Small intestine (tissue), 7 donors: ENCODE measurements around the gene LGR5. TPM values are rescaled to one million over a fixed set of nuclear protein-coding genes. Genes with fewer than 3 reads are reported as not detected.
"Not testable (repeated sequence)": the region's sequence is repeated elsewhere in the genome, so short reads cannot be mapped to it uniquely, and the experiment has no call there.

Experiments used
- DNase-seq, 2 donors: peaks; one replicate each; pipeline versions ENCODE4 v3.0.0 to v3.0.0-alpha.2; 2013
- FAIRE-seq: peaks from 2 replicates; lab custom pipeline; 2012; peaks lifted over from hg19 to GRCh38; lab: Jason Lieb, UNC
- H3K27ac ChIP-seq, 3 donors: one replicate each; pipeline ENCODE4 v1.5.1; 2013; ENCODE audit warnings: low read length in 2 of 3, mild to moderate bottlenecking in 2 of 3, control low read depth in 1 of 3, inconsistent platforms in 1 of 3, low read depth in 1 of 3, moderate library complexity in 1 of 3
- H3K27me3 ChIP-seq, 3 donors: one replicate each; pipeline ENCODE4 v1.6.1; 2013; ENCODE audit warnings: low read length in 3 of 3, inconsistent platforms in 1 of 3; ENCODE audit not compliant: control insufficient read depth in 3 of 3, insufficient read depth in 3 of 3
- H3K36me3 ChIP-seq, 3 donors: one replicate each; pipeline ENCODE4 v1.6.1; 2013; ENCODE audit warnings: low read length in 3 of 3, inconsistent platforms in 1 of 3, low read depth in 1 of 3, mild to moderate bottlenecking in 1 of 3, moderate library complexity in 1 of 3; ENCODE audit not compliant: control insufficient read depth in 3 of 3, insufficient read depth in 2 of 3
- H3K4me1 ChIP-seq, 3 donors: one replicate each; pipeline ENCODE4 v1.6.1; 2013; ENCODE audit warnings: low read length in 2 of 3, inconsistent platforms in 1 of 3, low read depth in 1 of 3, mild to moderate bottlenecking in 1 of 3, moderate library complexity in 1 of 3; ENCODE audit not compliant: control insufficient read depth in 3 of 3, insufficient read depth in 2 of 3
- H3K4me3 ChIP-seq, 3 donors: one replicate each; pipeline ENCODE4 v1.5.1; 2013; ENCODE audit warnings: low read length in 3 of 3, control low read depth in 1 of 3, inconsistent platforms in 1 of 3, low read depth in 1 of 3, mild to moderate bottlenecking in 1 of 3, moderate library complexity in 1 of 3
- H3K9me3 ChIP-seq, 2 donors: one replicate each; pipeline ENCODE4 v1.6.1; 2013; ENCODE audit warnings: low read depth in 1 of 2, low read length in 1 of 2; ENCODE audit not compliant: control insufficient read depth in 2 of 2, insufficient read depth in 1 of 2
- WGBS, 3 donors: extraction: QIAGEN DNeasy Blood & Tissue Kit; methylation state at CpG; one replicate each; pipeline ENCODE4 v1.1.7; 2013; 5-methylcytosine and 5-hydroxymethylcytosine counted together
- polyA plus RNA-seq, 4 donors: library from polyadenylated mRNA; stranded (reverse) in 3 of 4; unstranded in 1 of 4; fragments of 200-250 nt in 3 of 4; fragments of 120-200 nt in 1 of 4; gene quantifications; one replicate each; pipeline versions ENCODE4 v1.2.1 to v1.2.3, GENCODE V29; 2013
- donor health status: healthy with polysubstance abuse.
- donor health status: control.
- donor health status: control.
- donor health status: Bipolar disorder and iron deficiency.
- donor health status: healthy.

Gene LGR5
- polyA plus RNA-seq, 4 donors = 0.22 to 90.6 (median 3.3) TPM

DNA sequence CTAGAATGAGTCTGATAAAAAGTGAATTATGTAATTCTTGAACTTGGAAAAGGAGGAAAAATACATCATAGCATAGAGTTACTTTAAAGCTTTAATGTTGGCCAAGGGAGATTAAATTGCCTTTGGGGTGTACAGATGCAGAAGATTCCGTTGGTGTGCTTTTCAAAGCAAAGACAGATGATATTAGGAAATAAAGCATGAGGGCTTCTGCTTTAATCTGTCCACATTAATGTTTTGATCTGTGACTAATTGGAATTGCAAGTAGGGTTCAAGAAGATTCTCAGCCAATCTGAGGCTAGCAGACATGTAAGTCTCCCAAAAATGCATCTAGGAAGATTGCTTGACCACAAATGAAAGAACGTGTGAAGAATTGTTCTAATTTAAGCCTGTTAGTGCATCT is 35.2 kb downstream of the LGR5 start:
- H3K27me3 ChIP-seq = peaks cover 0 to 1% (median 0%) of the 10 kb centered on the region in 3 donors
- no peaks in the 10 kb centered on the region for H3K4me1 ChIP-seq
- WGBS, 3 donors = 65 to 82% (median 75%) methylated on average over 2 of the region's 2 CpGs
- no peak for DNase-seq
- peaks cover 0 to under 1% (median 0%) of the 10 kb centered on the region in 3 donors for H3K36me3 ChIP-seq
- no peak for FAIRE-seq
- no peak overlapping the region for H3K4me3 ChIP-seq
- H3K27ac ChIP-seq = no peak overlapping the region
- H3K9me3 ChIP-seq = no peaks in the 10 kb centered on the region

- 67 to 79% (median 74%) methylated on average over 5 of the region's 5 CpGs for WGBS, 3 donors
- H3K27ac ChIP-seq = no peak overlapping the region
- no peak for DNase-seq
Measured at GRCh38 chr12:71475280-71475679, 35.7 kb downstream of the LGR5 start.

DNA sequence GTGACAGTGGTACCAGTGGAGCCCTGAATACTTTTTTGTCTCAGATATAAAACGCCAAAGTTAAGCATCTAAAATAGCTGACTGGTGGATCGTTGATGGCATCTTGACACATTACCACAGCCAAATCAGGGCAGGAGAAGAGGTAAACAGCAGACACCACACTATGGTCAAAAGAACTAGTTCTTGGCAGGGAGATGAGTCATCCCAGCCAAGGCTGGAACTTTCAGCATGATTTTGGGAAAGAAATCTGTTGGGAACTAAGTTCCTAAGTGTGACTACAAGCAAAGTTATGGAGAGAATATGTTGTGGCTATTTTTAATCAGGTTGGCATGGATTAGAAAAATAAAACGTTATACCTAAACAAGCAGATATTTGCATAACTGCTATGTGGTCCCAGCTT is 36.9 kb downstream of the LGR5 start:
- H3K27ac ChIP-seq = no peak overlapping the region
- H3K27me3 ChIP-seq = no peaks in the 10 kb centered on the region
- H3K36me3 ChIP-seq = no peaks in the 10 kb centered on the region
- WGBS, 3 donors = 45 to 63% (median 60%) methylated on average over 3 of the region's 3 CpGs
- no peak for FAIRE-seq
- H3K4me1 ChIP-seq = no peaks in the 10 kb centered on the region
- H3K9me3 ChIP-seq = no peaks in the 10 kb centered on the region
- no peak overlapping the region for H3K4me3 ChIP-seq
- DNase-seq = no peak

More at GRCh38 chr12:71475280-71475679, 35.7 kb downstream of the LGR5 start:
- no peak overlapping the region for H3K4me3 ChIP-seq
- H3K9me3 ChIP-seq = no peaks in the 10 kb centered on the region
- no peaks in the 10 kb centered on the region for H3K4me1 ChIP-seq
- no peaks in the 10 kb centered on the region for H3K27me3 ChIP-seq
- H3K36me3 ChIP-seq = no peaks in the 10 kb centered on the region
- FAIRE-seq = no peak

DNA sequence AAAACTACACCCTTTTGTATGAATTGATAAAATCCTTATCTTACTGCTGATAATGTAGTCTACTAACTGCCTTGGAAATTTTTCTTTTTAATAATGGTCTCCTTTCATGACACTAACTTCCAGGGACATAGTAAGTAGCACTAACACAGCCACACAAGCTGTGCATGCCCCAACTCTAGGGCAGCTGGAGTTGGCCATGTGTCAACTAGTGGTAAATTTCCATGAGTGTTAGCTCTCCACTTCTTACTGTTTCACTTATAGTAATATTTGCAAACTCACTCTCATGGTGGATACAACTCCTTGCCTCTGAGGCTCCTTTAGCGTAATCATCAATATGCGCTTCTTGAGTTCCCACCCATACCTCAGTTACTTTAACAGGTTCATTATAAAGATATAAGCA is 38.0 kb downstream of the LGR5 start:
- FAIRE-seq (no peak), DNase-seq (no peak)
- H3K9me3 ChIP-seq = no peaks in the 10 kb centered on the region
- no peaks in the 10 kb centered on the region for H3K4me1 ChIP-seq
- H3K27me3 ChIP-seq = no peaks in the 10 kb centered on the region
- WGBS, 3 donors = 95 to 98% (median 96%) methylated on average over 2 of the region's 2 CpGs
- H3K27ac ChIP-seq = no peak overlapping the region
- H3K36me3 ChIP-seq = no peaks in the 10 kb centered on the region
- H3K4me3 ChIP-seq = no peak overlapping the region

GRCh38 chr12:71478270-71478669 is 38.7 kb downstream of the LGR5 start:
- no peaks in the 10 kb centered on the region for H3K4me1 ChIP-seq
- no peak overlapping the region for H3K4me3 ChIP-seq
- H3K27ac ChIP-seq = no peak overlapping the region
- no peaks in the 10 kb centered on the region for H3K36me3 ChIP-seq
- DNase-seq = no peak
- H3K9me3 ChIP-seq = no peaks in the 10 kb centered on the region
- WGBS, 3 donors = 45 to 64% (median 51%) methylated on average over 1 of the region's 1 CpG
- no peak for FAIRE-seq
- no peaks in the 10 kb centered on the region for H3K27me3 ChIP-seq

DNA sequence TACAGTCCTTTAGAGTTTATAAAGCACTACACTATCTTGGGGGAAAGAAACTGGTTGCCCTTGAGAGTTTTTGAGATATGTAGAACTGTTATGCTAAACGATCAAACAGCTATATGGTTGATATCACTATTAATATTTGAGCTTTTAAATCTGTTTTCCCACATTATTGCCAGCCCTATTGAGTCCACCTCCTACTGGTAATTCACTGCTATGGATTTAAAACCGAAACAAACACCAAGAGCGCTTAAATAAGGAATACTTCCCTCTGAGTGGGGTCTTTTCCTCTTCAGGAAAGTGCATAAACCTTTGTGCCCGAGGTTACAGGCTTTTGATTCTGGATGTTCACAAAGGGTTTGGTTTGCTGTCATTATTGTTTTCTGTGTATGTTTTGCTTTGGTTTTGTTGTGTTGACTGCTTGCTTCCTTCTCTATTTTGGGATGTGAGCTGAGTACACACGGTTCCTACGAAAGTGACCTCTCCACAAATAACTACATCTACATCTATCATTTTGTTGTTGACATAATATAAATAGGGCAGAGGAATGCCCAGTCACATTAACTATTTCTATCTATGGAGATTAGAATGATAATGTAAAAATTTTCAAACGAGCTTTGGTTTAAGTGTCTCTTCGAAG is 44.8 kb downstream of the LGR5 start:
- no peaks in the 10 kb centered on the region for H3K36me3 ChIP-seq
- WGBS, 3 donors = 53 to 71% (median 61%) methylated on average over 8 of the region's 8 CpGs
- no peak overlapping the region for H3K4me3 ChIP-seq
- H3K27ac ChIP-seq = no peak overlapping the region
- H3K27me3 ChIP-seq = no peaks in the 10 kb centered on the region
- no peaks in the 10 kb centered on the region for H3K9me3 ChIP-seq
- no peaks in the 10 kb centered on the region for H3K4me1 ChIP-seq
- DNase-seq (no peak), FAIRE-seq (no peak)

GRCh38 chr12:71490844-71491243 is 51.2 kb downstream of the LGR5 start:
- H3K27me3 ChIP-seq, H3K4me1 ChIP-seq, H3K27ac ChIP-seq, DNase-seq, FAIRE-seq, H3K4me3 ChIP-seq, H3K36me3 ChIP-seq: not testable (repeated sequence)
- WGBS, 3 donors = 68 to 91% (median 87%) methylated on average over 2 of the region's 2 CpGs
- H3K9me3 ChIP-seq = peaks cover 0 to 19% of the 10 kb centered on the region in 2 donors

GRCh38 chr12:71492604-71493003 is 53.0 kb downstream of the LGR5 start:
- peaks cover 0 to 19% of the 10 kb centered on the region in 2 donors for H3K9me3 ChIP-seq
- no peak for FAIRE-seq
- H3K27ac ChIP-seq = no peak overlapping the region
- peak in 1 of 2 donors; percentile 18 for DNase-seq
- peaks cover 0 to 2% (median 0%) of the 10 kb centered on the region in 3 donors for H3K27me3 ChIP-seq
- H3K36me3 ChIP-seq = peaks cover 0 to 7% (median 0%) of the 10 kb centered on the region in 3 donors
- WGBS, 3 donors = 23 to 60% (median 47%) methylated on average over 2 of the region's 2 CpGs
- peaks cover 0 to 2% (median 0%) of the 10 kb centered on the region in 3 donors for H3K4me1 ChIP-seq
- H3K4me3 ChIP-seq = no peak overlapping the region

DNA sequence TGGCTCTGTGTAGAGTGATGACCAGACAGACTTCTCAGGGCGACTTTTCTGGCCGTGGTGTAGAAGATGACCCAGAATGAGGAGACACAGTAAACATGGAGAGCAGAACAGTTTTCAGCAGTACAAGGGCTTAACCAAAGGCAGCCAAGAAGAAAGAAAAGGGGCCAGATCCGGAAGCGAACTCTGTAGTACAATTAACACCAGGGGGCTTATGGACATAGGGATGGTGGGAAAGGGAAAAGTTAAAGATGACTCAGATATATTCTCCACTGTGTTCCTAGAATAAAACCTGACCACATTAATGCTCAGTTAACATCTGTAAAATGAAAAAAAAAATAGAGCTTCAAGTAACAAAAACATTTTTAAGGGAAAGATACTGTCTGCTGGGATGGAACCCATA is 60.2 kb downstream of the LGR5 start:
- FAIRE-seq (no peak), DNase-seq (no peak)
- Histone ChIP-seq H3K9me3 (peaks cover 0 to 5% of the 10 kb centered on the region in 2 donors), H3K36me3 (peaks cover 0 to 3% (median 0%) of the 10 kb centered on the region in 3 donors), H3K27me3 (peaks cover 0 to 4% (median 0%) of the 10 kb centered on the region in 3 donors), H3K4me3 (no peak overlapping the region), H3K4me1 (peaks cover 0 to 4% (median 0%) of the 10 kb centered on the region in 3 donors), H3K27ac (no peak overlapping the region)
- 91 to 94% (median 94%) methylated on average over 4 of the region's 4 CpGs for WGBS, 3 donors
